HG03442 (cell line): ENCODE results near the gene CTAGE1.
"Not testable (repeated sequence)": the region's sequence is repeated elsewhere in the genome, so short reads cannot be mapped to it uniquely, and the experiment has no call there.

Experiments used
- ATAC-seq: cut with Tn5 transposase; IDR thresholded peaks from one replicate; pipeline ENCODE4 v1.9.1; 2021; ENCODE audit warnings: mild to moderate bottlenecking, moderate library complexity; ENCODE audit not compliant: unreplicated experiment

CTAGE1 gene, protein sequence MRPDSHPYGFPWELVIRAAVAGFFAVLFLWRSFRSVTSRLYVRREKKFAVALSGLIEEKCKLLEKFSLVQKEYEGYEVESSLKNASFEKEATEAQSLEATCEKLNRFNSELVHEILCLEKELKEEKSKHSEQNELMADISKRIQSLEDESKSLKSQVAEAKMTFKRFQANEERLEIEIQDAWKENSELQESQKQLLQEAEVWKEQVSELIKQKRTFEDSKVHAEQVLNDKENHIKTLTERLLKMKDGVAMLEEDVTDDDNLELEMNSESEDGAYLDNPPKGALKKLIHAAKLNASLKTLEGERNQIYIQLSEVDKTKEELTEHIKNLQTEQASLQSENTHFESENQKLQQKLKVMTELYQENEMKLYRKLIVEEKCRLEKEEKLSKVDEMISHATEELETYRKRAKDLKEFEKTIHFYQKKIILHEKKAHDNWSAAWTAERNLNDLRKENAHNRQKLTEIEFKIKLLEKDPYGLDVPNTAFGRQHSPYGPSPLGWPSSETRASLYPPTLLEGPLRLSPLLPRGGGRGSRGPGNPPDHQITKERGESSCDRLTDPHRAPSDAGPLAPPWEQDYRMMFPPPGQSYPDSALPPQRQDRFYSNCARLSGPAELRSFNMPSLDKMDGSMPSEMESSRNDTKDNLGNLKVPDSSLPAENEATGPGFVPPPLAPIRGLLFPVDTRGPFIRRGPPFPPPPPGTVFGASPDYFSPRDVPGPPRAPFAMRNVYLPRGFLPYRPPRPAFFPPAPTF

GRCh38 chr18:22417496-22418188 lies at the start of gene CTAGE1:
Gene CTAGE1 (minus strand): TSS chr18:22417915. CDS start chr18:22417811, 104 bp downstream.
- ATAC-seq: no peak

- ATAC-seq: no peak
Measured at GRCh38 chr18:22466608-22467395, 49.1 kb upstream of the CTAGE1 start.

DNA sequence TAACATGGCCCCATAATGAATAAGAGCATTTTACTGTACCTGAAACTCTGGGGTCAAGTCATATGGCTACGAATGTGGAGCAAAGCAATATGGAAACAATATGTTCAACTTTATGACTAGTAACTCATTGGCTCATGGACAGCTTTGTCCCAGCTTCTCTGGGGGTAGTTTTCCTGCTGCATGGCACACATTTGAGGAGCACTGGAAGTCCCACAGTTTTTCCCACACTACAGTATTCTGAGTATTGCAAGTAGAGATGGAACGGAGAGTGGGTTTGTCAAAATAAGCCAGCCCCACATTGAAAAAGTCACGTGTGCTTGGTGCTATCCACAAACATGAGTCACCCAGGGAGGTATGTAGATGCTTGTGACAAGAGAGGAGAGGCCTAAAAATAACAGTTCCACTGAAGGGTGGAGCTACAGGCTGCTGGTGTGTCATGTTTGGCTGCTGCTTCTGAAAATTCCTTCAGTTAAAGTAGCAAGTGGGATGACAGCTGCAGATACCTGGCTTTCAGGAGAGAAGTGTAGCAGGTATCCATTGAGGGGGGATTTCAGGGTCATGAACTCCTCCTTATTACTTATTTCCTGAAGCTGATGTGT lies 48.2 kb upstream of the CTAGE1 start:
- ATAC-seq: no peak

GRCh38 chr18:22463076-22463475 lies 45.4 kb upstream of the CTAGE1 start:
- ATAC-seq: no peak

DNA sequence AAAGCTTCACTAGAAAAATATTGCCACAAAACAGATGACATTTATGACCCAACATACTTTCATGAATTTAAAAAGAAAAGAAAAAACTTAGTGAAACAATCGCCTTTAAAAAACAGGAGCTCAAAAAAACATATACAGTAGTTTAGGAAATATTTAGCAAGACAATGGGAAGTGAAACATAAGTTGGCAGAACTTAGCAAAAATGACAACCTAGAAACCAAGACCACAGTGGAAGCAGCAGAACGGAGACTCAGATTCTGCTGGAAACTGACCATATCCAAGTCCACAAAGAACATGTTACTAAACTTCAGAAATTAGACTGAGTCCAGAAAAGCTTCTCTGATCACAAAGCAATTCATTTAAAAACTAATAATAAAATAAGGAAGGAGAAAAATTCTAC lies 41.8 kb upstream of the CTAGE1 start:
- ATAC-seq: no peak

- no peak for ATAC-seq
Measured at GRCh38 chr18:22457524-22457923, 39.8 kb upstream of the CTAGE1 start.

- no peak for ATAC-seq
Measured at GRCh38 chr18:22456547-22456946, 38.8 kb upstream of the CTAGE1 start.

- ATAC-seq: no peak
Measured at GRCh38 chr18:22456116-22456480, 38.4 kb upstream of the CTAGE1 start.

GRCh38 chr18:22455425-22456115 lies 37.9 kb upstream of the CTAGE1 start:
- ATAC-seq: no peak

DNA sequence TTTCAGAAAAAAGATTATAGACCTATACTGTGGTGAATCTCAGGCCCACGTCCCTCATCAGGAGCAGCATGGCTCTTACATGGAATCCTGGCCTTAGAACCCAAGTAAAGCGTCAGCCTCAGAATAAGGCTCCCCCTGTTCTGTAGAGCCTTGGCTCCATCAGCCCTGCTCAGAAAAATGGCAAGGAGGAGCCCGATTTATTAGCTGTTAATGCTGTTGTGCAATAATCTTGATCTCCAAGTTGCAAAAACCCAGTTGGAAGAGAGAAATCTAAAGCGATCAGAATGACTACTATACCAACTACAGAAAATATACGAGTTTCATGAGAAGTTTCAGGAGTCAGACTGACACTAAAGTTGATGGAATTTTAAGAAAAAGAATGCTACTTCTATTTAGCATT lies 35.6 kb upstream of the CTAGE1 start:
- no peak for ATAC-seq

DNA sequence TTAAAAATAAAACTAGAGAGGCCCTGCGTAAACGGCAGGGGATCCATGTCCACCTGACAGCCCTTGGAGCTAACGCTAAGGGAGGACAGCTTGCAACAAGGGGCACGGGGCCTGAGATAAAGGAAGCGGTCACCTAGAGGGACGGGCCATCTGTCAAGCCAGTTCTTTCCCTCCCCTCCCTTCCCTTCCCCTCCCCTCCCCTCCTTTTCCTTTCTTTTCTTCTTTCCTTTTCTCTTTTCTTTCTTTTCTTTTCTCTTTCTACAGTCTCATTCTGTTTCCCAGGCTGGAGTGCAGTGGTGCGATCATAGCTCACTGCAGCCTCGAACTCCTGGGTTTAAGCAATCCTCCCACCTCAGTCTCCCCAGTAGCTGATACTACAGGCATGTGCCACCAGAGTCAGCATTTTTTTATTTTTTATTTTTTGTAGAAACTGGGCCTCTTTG lies 34.5 kb upstream of the CTAGE1 start:
- no peak for ATAC-seq

- no peak for ATAC-seq
Measured at GRCh38 chr18:22451796-22452195, 34.1 kb upstream of the CTAGE1 start.

DNA sequence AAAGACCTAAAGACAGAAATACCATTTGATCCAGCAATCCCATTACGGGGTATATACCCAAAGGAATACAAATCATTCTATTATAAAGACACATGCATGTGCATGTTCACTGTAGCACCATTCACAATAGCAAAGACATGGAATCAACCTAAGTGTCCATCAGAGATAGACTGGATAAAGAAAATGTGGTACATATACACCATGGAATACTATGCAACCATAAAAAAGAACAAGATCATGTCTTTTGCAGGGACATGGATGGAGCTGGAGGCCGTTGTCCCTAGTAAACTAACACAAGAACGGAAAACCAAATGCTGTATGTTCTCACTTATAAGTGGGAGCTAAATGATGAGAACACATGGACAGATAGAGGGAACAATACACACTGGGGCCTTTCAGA lies 33.1 kb upstream of the CTAGE1 start:
- ATAC-seq: not testable (repeated sequence)

DNA sequence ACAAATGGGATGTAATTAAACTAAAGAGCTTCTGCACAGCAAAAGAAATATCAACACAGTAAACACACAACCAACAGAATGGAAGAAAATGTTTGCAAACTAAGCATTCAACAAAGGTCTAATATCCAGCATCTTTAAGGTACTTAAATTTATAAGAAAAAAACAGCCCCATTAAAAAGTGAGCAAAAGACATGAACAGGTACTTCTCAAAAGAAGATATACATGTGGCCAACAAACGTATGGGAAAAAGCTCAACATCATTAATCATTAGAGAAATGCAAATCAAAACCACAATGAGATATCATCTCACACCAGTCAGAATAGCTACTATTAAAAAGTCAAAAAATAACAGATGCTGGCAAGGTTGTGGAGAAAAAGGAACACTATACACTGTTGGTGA lies 32.6 kb upstream of the CTAGE1 start:
- ATAC-seq: not testable (repeated sequence)

DNA sequence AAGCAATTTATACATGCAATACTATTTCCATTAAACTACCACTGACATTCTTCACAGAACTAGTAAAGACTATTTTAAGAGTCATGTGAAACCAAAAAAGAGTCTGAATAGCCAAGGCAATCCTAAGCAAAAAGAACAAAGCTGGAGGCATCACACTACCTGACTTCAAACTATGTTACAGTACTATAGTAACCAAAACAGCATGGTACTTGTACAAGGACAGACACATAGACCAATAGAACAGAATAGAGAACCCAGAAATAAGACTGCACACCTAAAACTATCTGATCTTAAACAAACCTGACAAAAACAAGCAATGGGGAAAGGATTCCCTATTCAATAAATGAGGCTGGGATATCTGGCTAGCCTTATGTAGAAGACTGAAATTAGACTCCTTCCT lies 32.0 kb upstream of the CTAGE1 start:
- ATAC-seq: not testable (repeated sequence)

DNA sequence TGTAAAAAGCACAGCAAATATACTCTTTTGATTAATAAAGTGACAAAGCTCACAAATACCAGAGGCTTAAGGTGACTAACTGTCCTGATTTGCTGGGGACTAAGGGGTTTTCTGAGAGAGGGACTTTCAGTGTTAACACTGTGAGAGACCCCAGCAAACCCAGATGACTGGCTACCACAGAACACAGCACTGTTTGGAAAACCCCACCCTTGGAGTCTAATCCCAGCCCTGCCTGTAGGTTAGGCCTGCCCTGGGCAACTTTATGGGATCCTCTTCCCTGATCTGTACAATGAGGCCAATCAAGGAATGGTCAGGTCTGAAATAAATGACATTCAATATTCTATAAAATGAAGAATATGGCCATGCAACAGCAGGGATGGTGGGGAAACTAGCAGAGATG lies 30.5 kb upstream of the CTAGE1 start:
- ATAC-seq: no peak

GRCh38 chr18:22447792-22448191 lies 30.1 kb upstream of the CTAGE1 start:
- no peak for ATAC-seq

GRCh38 chr18:22446911-22447310 lies 29.2 kb upstream of the CTAGE1 start:
- ATAC-seq: no peak

GRCh38 chr18:22446325-22446724 lies 28.6 kb upstream of the CTAGE1 start:
- ATAC-seq: no peak

DNA sequence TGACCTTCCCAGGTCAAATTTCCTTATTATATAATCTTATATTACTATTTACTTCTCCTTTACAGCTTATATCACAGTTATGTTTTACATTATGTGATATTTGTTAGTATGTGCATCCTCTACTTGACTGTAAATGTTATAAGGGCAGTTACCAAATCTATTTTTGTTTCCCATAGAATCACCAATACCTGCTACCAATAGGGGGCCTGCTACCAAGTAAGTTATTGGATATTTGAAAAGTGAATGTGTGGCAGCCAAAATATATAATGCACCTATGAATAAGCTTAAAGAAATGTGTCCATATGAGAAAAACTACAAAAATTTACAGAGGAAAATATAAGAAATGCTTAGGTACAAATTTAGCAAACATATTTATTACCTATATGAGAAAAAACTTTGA lies 23.9 kb upstream of the CTAGE1 start:
- ATAC-seq: no peak
